ENCODE data around the gene CALHM4. TPM values are rescaled to one million over a fixed set of nuclear protein-coding genes. Genes with fewer than 3 reads are reported as not detected.
"Not testable (repeated sequence)": the region's sequence is repeated elsewhere in the genome, so short reads cannot be mapped to it uniquely, and the experiment has no call there.

The CALHM4 gene
- total RNA-seq, 1 donor from 2014 or later, result not detected

DNA sequence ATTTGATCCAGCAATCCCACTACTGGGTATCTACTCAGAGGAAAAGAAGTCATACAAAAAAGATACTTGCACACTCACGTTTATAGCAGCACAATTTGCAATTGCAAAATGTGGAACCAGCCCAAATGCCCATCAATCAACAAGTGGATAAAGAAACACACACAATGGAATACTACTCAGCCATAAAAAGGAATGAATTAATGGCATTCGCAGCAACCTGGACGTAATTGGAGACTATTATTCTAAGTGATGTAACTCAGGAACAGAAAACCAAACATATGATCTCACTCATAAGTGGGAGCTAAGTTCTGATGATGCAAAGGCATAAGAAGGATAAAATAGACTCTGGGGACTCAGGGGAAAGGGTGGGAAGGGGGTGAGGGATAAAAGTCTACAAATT lies 51.3 kb downstream of the CALHM4 start:
- intact Hi-C loops (cut with micrococcal nuclease); H3K27me3 Mint-ChIP-seq (ENCODE audit: low read depth); H3K27ac Mint-ChIP-seq; H3K4me1 Mint-ChIP-seq (ENCODE audit: low read depth); H3K4me3 Mint-ChIP-seq (ENCODE audit: low read depth); DNase-seq (ENCODE audit: low spot score): not testable (repeated sequence)
- H3K9me3 Mint-ChIP-seq, result peaks cover 14% of the 10 kb centered on the region
- H3K36me3 Mint-ChIP-seq (ENCODE audit: low read depth), result peaks cover 12% of the 10 kb centered on the region

DNA sequence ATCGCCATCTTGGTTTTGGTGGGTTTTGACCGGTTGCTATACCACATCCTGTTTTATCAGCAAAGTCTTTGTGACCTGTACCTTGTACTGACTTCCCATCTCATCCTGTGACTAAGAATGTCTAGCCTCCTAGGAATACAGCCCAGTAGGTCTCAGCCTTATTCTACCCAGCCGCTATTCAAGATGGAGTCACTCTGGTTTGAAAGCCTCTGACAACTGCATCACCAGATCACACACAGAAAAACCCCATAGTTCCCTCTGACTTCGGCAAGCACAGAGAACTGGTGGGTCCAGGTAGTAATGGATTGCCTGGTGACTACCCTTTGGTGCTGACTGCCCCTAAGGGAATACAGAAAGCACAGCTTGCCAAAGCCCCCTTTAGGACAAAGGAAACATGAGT lies 52.4 kb downstream of the CALHM4 start:
- H3K27ac Mint-ChIP-seq, result no peak overlapping the region
- DNase-seq (ENCODE audit: low spot score), result no peak
- no peaks in the 10 kb centered on the region for H3K4me1 Mint-ChIP-seq (ENCODE audit: low read depth)
- no peak overlapping the region for H3K4me3 Mint-ChIP-seq (ENCODE audit: low read depth)
- intact Hi-C loops (cut with micrococcal nuclease), result no loop called here
- H3K9me3 Mint-ChIP-seq, result peaks cover 14% of the 10 kb centered on the region
- peaks cover 8% of the 10 kb centered on the region for H3K36me3 Mint-ChIP-seq (ENCODE audit: low read depth)
- peaks cover 15% of the 10 kb centered on the region for H3K27me3 Mint-ChIP-seq (ENCODE audit: low read depth)

Other genes starting within 250 kb of the CALHM4 start
- 3.4 and 3.8 TPM in 2 replicates for gene DSE, start 182.8 kb upstream of the CALHM4 start, total RNA-seq
- 8.6 and 9.7 TPM in 2 replicates for gene CALHM6, start 92.4 kb upstream of the CALHM4 start, total RNA-seq
- gene CALHM5, start 42.1 kb upstream of the CALHM4 start, total RNA-seq, result not detected in 2 replicates
- not detected in 2 replicates for gene TRAPPC3L, start 8.1 kb upstream of the CALHM4 start, total RNA-seq
- gene RWDD1, start 17.8 kb downstream of the CALHM4 start, total RNA-seq, result 40.6 and 42.1 TPM in 2 replicates
- 0.11 and 0.14 TPM in 2 replicates for gene RSPH4A, start 62.7 kb downstream of the CALHM4 start, total RNA-seq
- 17.2 and 17.9 TPM in 2 replicates for gene ZUP1, start 115.0 kb downstream of the CALHM4 start, total RNA-seq
- 6.3 and 7.4 TPM in 2 replicates for gene KPNA5, start 127.5 kb downstream of the CALHM4 start, total RNA-seq
- not detected in 2 replicates for gene FAM162B, start 212.0 kb downstream of the CALHM4 start, total RNA-seq

Measured in activated T-helper 2 cell treated with anti-CD3 and anti-CD28 coated beads, Interferon-gamma antibody, Interleukin-2, Interleukin-4, amounts not matched to agents 10 μg/mL and 5 μg/mL and 100 μg/mL, durations not matched to agents 14 hours and 24 hours and 36 hours (primary cell).